Mucosa of stomach (tissue), 1 donor: ENCODE measurements around the gene HESX1.
A peak's percentile ranks its signal among the peaks of the same experiment; 100 is the strongest.

Experiments used
- H3K27me3 ChIP-seq: one replicate; pipeline ENCODE4 v1.7.0; 2013; ENCODE audit warnings: mild to moderate bottlenecking, low read length; ENCODE audit not compliant: control insufficient read depth, insufficient read depth
- H3K36me3 ChIP-seq: one replicate; pipeline ENCODE4 v1.7.0; 2013; ENCODE audit warnings: low read length; ENCODE audit not compliant: control insufficient read depth, insufficient read depth
- H3K4me1 ChIP-seq: one replicate; pipeline ENCODE4 v1.7.0; 2013; ENCODE audit warnings: mild to moderate bottlenecking, low read length; ENCODE audit not compliant: control insufficient read depth, insufficient read depth
- H3K4me3 ChIP-seq: one replicate; pipeline ENCODE4 v1.7.0; 2013; ENCODE audit warnings: low read length
- H3K9ac ChIP-seq: one replicate; pipeline ENCODE4 v1.7.0; 2013; ENCODE audit warnings: mild to moderate bottlenecking, low read length, moderate library complexity
- H3K9me3 ChIP-seq: one replicate; pipeline ENCODE4 v1.7.0; 2013; ENCODE audit warnings: mild to moderate bottlenecking, low read length, moderate library complexity; ENCODE audit not compliant: control insufficient read depth
- donor health status: Pancreatic carcinoma.

Gene HESX1

DNA sequence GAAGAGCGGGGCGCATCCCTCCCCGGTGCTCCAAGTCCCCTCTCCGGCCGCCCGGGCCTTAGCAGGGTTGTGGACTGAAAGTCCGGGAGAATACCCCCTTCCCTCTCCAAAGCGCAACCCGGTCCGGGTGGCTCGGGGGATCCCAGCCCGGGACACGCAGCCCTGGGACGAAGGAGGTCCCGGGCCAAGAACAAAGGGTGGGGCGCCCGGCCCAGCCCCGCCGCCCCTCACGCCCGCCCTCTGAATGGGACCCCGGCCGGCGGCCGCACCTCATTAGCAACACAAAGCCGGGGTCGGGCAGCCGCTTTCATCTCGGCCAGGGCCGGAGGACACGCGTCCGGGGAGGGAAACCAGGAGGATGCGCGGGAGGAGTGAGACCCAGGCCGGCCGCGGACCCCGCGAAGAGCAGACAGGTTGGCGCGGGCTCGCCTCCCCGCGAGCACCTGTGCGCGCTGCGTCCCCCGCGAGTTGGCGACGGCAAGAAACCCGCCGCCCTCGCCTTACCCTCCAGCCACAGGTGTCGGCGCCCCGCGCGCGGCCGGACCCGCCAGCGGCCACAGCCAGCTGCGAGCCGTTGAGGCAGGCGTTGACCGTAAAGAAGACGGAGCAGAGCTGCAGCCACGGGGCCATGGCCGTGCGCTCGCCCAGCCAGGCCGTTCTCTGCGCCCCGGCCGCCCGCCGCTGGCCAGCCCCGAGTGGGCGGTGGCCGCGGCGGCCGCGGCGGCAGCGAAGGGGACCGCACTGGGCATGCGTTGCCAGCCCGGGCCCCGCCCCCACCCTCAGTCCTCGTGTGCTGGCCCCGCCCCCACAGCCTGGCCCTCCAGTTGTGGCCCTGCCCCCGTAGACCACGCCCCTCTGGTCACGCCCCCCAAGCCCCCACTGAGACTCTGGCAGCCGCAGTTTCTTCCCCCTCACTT lies 34.9 kb downstream of the HESX1 start, which contains the start of gene IL17RD:
IL17RD (minus strand) TSS at position 697 of the 917 bp plus-strand sequence; CDS start at position 630, 67 bp downstream.
- H3K4me3 ChIP-seq, result peak within 1 kb of the TSS; percentile 41
- H3K27me3 ChIP-seq, result peaks cover 27% of the 10 kb centered on the region
- H3K36me3 ChIP-seq, result no peaks in the 10 kb centered on the region
- H3K9ac ChIP-seq, result peak within 1 kb of the TSS; percentile 39
- H3K4me1 ChIP-seq, result peaks cover 12% of the 10 kb centered on the region
- H3K9me3 ChIP-seq, result no peaks in the 10 kb centered on the region

DNA sequence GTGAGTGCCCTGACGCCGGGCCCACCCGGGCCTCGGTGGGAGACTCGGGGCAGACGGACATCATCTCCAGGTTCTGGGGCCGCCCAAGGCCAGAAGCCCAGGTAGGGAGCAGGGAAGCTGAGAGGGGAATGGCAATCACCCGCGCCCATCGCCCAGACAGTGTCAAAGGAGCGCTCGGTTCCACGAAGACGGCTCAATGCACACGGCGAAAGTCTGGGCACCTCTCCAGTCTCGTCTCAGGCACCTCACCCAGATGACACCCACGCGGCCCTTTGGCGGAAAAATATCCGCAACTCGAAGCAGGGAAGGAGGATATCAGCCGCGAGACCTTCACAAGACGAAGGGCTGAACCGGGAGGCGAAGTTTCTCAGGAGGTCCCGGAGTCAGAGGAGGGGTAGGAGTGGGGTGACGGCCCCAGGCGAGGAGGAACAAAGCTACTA lies 35.5 kb downstream of the HESX1 start:
- H3K4me3 ChIP-seq, result peak overlapping the region; percentile 41
- no peaks in the 10 kb centered on the region for H3K9me3 ChIP-seq
- H3K4me1 ChIP-seq, result peaks cover 12% of the 10 kb centered on the region
- no peak overlapping the region for H3K9ac ChIP-seq
- peaks cover 27% of the 10 kb centered on the region for H3K27me3 ChIP-seq
- H3K36me3 ChIP-seq, result no peaks in the 10 kb centered on the region

DNA sequence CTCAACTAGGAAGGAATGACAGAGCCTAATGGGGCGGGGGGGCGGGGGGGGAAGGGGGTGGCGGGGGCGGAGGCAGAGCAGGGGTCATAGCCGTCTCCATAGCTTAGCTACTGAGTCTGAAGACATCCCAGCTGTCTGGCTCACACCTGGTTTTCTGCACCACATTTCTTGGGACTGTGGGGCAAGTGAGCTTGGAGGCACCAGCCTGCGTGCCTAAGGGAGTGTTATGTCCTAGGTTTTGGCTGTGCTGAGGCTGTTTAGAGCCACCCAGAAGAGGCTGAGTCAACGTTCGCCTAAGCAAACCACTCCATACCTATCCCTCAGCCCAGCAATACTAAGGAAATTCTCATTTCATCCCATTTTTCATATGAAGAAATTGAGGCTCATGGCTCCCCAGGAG lies 36.0 kb downstream of the HESX1 start:
- Histone ChIP-seq H3K27me3 (peaks cover 27% of the 10 kb centered on the region), H3K9me3 (no peaks in the 10 kb centered on the region), H3K9ac (no peak overlapping the region), H3K36me3 (no peaks in the 10 kb centered on the region), H3K4me3 (no peak overlapping the region), H3K4me1 (peaks cover 14% of the 10 kb centered on the region)

DNA sequence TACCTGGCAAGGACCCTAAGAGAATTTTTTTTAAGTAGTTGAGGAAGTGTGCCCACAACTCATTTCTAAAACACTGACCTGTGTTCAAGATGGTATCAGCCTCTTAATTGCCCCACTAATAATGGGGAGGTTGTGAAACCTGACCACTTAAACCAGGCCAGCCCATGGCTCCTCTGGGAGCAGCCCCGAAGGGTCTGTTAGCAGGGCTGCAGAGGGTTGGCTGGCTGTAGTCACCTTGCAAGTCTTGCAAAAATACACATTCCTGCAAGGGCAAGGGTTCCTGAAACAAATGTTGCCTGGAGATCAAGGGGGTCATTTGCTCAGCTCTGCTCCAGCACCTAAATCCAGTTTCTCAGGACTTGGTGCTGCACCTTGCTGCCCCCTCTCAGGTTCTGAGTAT lies 37.9 kb downstream of the HESX1 start:
- Histone ChIP-seq H3K36me3 (no peaks in the 10 kb centered on the region), H3K27me3 (peaks cover 20% of the 10 kb centered on the region), H3K4me3 (no peak overlapping the region), H3K4me1 (peaks cover 14% of the 10 kb centered on the region), H3K9ac (no peak overlapping the region), H3K9me3 (no peaks in the 10 kb centered on the region)

DNA sequence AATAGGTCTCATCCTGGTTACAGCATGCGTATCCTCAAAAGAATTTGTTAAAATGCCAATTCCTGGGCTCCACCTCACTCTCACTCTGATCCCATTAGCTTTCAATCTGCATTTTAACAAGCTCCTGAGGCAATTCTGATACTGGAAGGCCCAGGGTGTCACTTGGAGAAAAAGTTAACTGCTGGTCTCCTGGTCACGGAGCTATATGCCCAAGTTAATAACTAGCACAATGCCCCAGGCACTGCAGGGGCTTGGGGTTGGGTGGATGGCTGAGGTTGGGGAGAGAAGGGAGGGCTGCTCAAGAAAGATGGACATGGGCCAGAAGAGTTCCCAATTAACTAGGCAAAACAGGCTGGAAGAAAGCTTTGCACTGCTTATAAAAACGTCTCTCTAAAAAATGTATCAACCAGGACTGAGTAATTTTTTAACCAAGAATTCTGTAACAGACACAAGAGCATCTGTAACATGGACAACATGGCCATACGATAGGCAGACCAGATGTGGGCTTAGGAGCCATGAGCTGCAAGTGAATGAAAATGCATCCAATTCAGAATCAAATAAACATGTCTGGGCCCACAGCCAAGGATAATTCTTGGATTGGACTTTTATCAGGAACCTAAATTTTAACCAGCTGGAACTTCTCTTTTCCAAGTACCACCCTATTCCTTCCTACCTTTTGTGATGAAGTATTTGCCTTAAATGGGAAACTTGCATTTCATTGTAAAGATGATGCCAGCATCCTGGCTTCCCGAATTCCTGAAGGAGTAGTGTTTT lies 38.8 kb downstream of the HESX1 start:
- Histone ChIP-seq H3K4me1 (peaks cover 14% of the 10 kb centered on the region), H3K4me3 (no peak overlapping the region), H3K9ac (no peak overlapping the region), H3K9me3 (no peaks in the 10 kb centered on the region), H3K36me3 (no peaks in the 10 kb centered on the region), H3K27me3 (peaks cover 18% of the 10 kb centered on the region)

DNA sequence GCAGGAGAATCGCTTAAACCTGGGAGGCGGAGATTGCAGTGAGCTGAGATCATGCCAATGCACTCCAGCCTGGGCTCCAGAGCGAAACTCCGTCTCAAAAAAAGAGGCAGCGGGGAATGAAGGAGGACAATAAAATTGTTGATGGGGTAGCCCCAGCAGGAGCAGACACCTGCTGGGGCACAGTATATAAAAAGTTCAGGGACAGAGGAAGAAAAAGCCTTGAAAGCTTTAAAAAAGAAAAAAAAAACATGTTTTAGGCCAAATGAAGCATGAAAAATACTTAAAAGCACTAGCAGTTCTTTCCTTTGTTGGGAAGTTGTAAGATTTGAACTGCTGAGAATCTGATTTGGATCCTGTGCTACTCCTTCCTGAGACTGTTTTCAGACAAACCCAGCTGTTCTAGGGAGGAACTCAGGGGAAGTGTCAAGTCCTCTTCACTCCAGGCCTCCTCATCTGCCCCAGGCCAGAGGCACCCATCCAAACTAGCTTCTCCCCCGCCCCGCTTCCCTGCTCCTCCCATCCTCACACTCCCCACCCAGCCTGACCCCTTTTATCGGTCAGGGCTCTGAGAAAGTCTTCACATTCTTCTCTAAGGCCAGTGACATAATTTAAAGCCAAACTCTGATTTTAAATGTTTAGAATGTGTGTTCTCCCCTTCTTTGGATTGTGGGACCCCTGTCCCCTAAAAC lies 39.6 kb downstream of the HESX1 start:
- H3K9me3 ChIP-seq, result no peaks in the 10 kb centered on the region
- peaks cover 18% of the 10 kb centered on the region for H3K27me3 ChIP-seq
- H3K36me3 ChIP-seq, result no peaks in the 10 kb centered on the region
- no peak overlapping the region for H3K9ac ChIP-seq
- H3K4me3 ChIP-seq, result no peak overlapping the region
- peaks cover 14% of the 10 kb centered on the region for H3K4me1 ChIP-seq

DNA sequence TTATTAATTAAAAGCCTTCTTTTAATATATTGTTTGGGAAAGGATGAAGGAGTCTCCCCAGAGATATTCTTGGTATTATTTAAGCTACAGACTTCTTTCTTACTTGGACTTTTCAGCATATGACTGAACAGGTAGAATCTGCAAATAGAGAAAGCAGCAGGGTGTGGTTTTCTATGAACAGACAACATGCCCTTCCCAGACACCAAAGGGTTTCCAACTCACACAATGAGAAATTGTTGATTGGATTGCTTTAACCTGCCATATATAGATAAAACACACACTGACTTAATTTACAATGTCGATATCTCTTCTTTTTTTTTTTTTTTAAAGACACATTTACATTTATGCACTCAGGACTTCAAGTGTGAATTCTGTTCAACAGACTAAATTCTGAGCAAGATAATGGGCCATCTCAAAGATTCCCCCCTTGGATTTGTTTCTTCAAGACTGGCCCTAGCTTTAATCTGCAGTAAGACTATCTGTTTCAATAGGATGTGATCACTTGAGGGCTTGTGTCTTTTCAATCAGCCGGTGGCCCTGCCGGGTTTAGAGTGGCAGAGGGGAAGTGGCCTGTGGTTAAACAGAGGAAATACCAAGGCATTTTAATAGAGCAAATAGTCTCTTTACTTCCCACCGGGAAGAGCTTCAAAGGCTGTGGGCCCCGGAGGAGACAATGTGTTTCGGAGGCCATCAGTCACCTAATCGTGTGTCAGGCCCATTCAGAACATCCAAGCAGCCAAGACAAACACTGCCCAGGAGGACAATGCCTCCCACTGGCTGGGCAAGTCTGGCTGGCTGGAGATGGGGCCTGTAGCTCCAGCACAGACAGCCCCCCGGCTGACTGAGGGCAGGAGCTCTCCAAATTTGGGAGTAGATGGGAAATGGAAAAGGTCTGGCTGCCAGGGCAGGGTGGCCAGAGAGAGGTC lies 40.7 kb downstream of the HESX1 start:
- Histone ChIP-seq H3K27me3 (peaks cover 8% of the 10 kb centered on the region), H3K36me3 (no peaks in the 10 kb centered on the region), H3K9ac (no peak overlapping the region), H3K9me3 (no peaks in the 10 kb centered on the region), H3K4me3 (no peak overlapping the region), H3K4me1 (peaks cover 7% of the 10 kb centered on the region)

DNA sequence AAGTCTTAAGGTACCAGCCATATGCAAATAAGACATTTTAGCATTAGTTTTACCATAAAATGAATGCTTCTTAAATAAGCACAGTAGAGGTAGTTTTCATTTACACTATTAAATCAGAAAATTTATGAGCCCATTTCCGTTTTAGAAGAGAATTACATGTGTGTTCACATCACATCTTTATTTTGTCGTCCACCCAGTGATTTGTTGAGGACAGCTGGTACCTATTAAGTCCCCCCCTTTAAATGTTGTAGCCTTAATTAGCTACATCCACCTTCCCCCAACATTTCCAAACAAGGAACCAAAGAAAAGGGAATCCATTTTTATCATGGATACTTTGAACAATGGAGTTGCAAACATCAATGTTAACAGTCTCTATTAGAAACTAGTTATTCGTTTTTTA lies 41.5 kb downstream of the HESX1 start:
- no peak overlapping the region for H3K9ac ChIP-seq
- no peak overlapping the region for H3K4me3 ChIP-seq
- H3K36me3 ChIP-seq, result no peaks in the 10 kb centered on the region
- no peaks in the 10 kb centered on the region for H3K9me3 ChIP-seq
- H3K27me3 ChIP-seq, result peaks cover 4% of the 10 kb centered on the region
- H3K4me1 ChIP-seq, result peaks cover 6% of the 10 kb centered on the region

DNA sequence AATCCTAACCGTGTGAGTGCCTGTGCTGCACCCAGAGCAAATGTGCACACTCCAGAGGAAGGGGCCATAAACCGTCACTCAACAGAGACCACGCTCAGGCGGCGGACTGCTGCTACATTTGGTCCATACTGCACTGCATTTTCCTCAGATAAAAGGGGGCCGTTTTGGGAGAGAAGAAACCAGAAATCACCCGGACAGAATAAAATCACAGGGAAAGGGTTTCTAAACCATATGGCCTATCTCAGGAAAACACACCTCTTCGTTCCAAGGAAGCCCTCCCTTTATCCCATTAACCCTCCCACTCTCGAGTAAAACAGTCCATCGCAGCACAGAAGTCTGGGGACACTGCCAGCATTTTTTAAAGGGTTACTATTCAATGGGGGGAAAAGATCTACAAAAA lies 42.2 kb downstream of the HESX1 start:
- H3K27me3 ChIP-seq, result no peaks in the 10 kb centered on the region
- H3K36me3 ChIP-seq, result no peaks in the 10 kb centered on the region
- no peak overlapping the region for H3K9ac ChIP-seq
- H3K9me3 ChIP-seq, result no peaks in the 10 kb centered on the region
- no peak overlapping the region for H3K4me3 ChIP-seq
- H3K4me1 ChIP-seq, result peaks cover 6% of the 10 kb centered on the region

DNA sequence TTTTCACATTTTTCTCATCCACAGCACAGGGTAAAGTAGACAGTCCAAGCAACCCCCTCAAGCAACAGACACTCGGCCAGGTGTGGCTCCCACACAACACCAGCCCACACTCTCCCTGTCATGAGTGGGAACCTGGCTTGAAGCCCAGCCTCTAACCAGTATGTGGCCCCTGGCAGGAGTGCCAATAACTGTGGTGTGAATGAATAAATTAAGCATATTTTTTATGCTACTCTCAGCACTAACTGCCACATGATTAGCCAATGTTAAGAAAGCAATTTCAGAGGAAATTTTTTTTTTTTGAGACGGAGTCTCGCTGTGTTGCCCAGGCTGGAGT lies 44.5 kb downstream of the HESX1 start:
- Histone ChIP-seq H3K4me1 (peaks cover 6% of the 10 kb centered on the region), H3K9ac (no peak overlapping the region)

More for the DNA sequence above, 44.5 kb downstream of the HESX1 start:
- H3K27me3 ChIP-seq, result no peaks in the 10 kb centered on the region
- H3K36me3 ChIP-seq, result no peaks in the 10 kb centered on the region
- H3K4me3 ChIP-seq, result no peak overlapping the region
- H3K9me3 ChIP-seq, result no peaks in the 10 kb centered on the region
